SK-N-MC (cell line): ENCODE data around the gene EXOG.

Experiments
- EZH2 ChIP-seq: fragments of 200-600 bp; sonication (generic); IDR thresholded peaks from one replicate; pipeline ENCODE4 v1.6.1; 2017; ENCODE audit warnings: antibody characterized with exemption
- POLR2AphosphoS5 ChIP-seq: IDR thresholded peaks from 2 replicates; pipeline ENCODE4 v1.6.1; 2012; ENCODE audit warnings: mild to moderate bottlenecking, low read depth, low read length, borderline replicate concordance

DNA sequence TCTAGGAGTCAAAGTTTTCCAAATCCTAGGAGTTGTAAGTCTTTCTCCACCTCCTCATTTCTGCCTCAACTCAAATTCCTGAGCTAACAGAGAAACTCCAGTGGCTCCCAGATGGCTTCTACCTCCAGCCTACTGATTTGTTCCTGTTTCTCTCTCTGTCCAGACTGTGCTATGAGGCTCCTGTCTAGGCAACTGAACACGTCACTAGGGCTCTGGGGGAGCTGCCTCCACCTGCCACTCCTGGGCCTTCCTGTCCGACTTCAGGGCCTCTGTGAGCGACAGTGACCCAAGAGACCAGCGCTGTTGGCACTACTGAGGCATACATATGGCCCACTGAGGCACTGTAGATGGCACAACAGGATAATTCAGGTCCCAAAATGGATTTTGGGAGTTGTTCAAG is 71.4 kb downstream of the EXOG start:
- TF ChIP-seq EZH2 (no peak), POLR2AphosphoS5 (no peak)
